Upper lobe of left lung (tissue), 6 donors: ENCODE data around the gene EVI5. TPM values are rescaled to one million over a fixed set of nuclear protein-coding genes. Genes with fewer than 3 reads are reported as not detected.
A peak's percentile ranks its signal among the peaks of the same experiment; 100 is the strongest.
"Not testable (repeated sequence)": the region's sequence is repeated elsewhere in the genome, so short reads cannot be mapped to it uniquely, and the experiment has no call there.

Source experiments
- ATAC-seq, 2 donors: fragments of 200-7000 bp; cut with Tn5 transposase; one replicate each; pipeline ENCODE4 v1.9.1; 2022; ENCODE audit warnings: mild to moderate bottlenecking in 2 of 2, moderate library complexity in 2 of 2; ENCODE audit not compliant: low FRiP score in 2 of 2
- DNase-seq, 2 donors: peaks; one replicate each; pipeline ENCODE4 v3.0.0-alpha.2; 2019 to 2020
- H3K27ac ChIP-seq, 4 donors: fragments of 200-600 bp; sonication (generic); one replicate each; pipeline ENCODE4 v1.5.1; 2016 to 2019
- H3K27me3 ChIP-seq, 4 donors: fragments of 200-600 bp; sonication (generic); one replicate each; pipeline ENCODE4 v1.5.1; 2017 to 2019
- H3K36me3 ChIP-seq, 4 donors: fragments of 200-600 bp; sonication (generic); one replicate each; pipeline ENCODE4 v1.5.1; 2016 to 2019
- H3K4me1 ChIP-seq, 4 donors: fragments of 200-600 bp; sonication (generic); one replicate each; pipeline ENCODE4 v1.5.1; 2018 to 2019
- H3K4me3 ChIP-seq, 4 donors: fragments of 200-600 bp; sonication (generic); one replicate each; pipeline ENCODE4 v1.5.1; 2017 to 2019; ENCODE audit warnings: mild to moderate bottlenecking in 2 of 4, moderate library complexity in 1 of 4
- H3K9me3 ChIP-seq, 4 donors: fragments of 200-600 bp; sonication (generic); one replicate each; pipeline ENCODE4 v1.5.1; 2018 to 2019
- EP300 ChIP-seq, 4 donors: sonication (generic); formaldehyde crosslinking; IDR thresholded peaks; one replicate each; pipeline ENCODE4 v1.5.1; 2017; ENCODE audit warnings: antibody characterized with exemption in 4 of 4, control low read depth in 2 of 4
- POLR2A ChIP-seq, 4 donors: fragments of 450-650 bp; IDR thresholded peaks; one replicate each; pipeline ENCODE4 v1.5.1; 2016 to 2017; ENCODE audit warnings: antibody characterized with exemption in 4 of 4, mild to moderate bottlenecking in 2 of 4
- POLR2AphosphoS5 ChIP-seq, 2 donors: sonication (generic); formaldehyde crosslinking; IDR thresholded peaks; one replicate each; pipeline ENCODE4 v1.5.1; 2017; ENCODE audit warnings: antibody characterized with exemption in 2 of 2
- WGBS, 2 donors: methylation state at CpG; one replicate each; pipeline ENCODE4 v1.1.5; 2017 to 2018; 5-methylcytosine and 5-hydroxymethylcytosine counted together
- total RNA-seq, 6 donors: library from RNA; depleted of rRNA in 4 of 6; stranded (reverse); fragments of >200 nt in 4 of 6; gene quantifications; one replicate each; pipeline versions ENCODE4 v1.1.0 to v1.2.1, GENCODE V29; 2016 to 2021
- TF ChIP-seq, protein P1 (sequence below), 6 experiments: fragments of 450-650 bp in 4 of 6; fragments of 200-600 bp in 2 of 6; sonication (generic) in 2 of 6; IDR thresholded peaks; one replicate each; pipeline ENCODE4 v1.5.1; 2016 to 2019; ENCODE audit warnings: antibody characterized with exemption in 6 of 6
- donor health status: DM: no; HTN: no; CAD: no; lungs with moderate emphysema.
- donor health status: DM: no; HTN: yes; CAD: no; lungs with severe emphysema.

Gene EVI5
- total RNA-seq, 6 donors from 2014 or later, result 33.5 to 62.3 (median 39.6) TPM

DNA sequence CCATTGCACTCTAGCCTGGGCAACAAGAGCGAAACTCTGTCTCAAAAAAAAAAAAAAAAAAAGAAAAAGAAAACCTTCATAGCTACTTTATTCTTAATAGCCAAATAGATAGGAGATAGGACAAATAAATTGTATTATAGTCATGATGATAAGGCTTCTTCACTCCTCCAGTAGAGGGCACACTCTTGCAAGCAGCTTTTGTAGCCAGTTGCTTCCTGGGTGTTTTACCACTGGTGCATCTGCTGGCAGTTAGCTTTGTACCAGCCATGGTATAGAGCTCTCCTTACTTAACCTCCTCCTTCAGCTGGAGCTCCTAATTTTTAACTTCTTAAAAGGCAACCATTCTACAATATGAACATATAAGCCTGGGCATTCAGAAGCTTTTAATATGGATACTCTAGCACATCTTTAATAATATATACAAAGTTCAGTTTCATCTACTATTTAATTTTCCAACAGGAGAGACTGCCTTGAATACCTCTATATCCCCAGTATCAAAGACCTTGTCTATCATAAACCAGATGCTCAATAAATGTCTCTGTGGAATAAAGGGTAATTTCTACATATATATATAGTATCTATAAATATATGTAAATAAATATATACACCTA lies 35.8 kb downstream of the EVI5 start:
- H3K4me3 ChIP-seq, result no peak overlapping the region
- H3K4me1 ChIP-seq, result peaks cover 0 to 10% (median 3%) of the 10 kb centered on the region in 4 donors
- TF ChIP-seq EP300 (IDR thresholded peaks at IDR 0.05), result no peak
- TF ChIP-seq, protein P1, sequence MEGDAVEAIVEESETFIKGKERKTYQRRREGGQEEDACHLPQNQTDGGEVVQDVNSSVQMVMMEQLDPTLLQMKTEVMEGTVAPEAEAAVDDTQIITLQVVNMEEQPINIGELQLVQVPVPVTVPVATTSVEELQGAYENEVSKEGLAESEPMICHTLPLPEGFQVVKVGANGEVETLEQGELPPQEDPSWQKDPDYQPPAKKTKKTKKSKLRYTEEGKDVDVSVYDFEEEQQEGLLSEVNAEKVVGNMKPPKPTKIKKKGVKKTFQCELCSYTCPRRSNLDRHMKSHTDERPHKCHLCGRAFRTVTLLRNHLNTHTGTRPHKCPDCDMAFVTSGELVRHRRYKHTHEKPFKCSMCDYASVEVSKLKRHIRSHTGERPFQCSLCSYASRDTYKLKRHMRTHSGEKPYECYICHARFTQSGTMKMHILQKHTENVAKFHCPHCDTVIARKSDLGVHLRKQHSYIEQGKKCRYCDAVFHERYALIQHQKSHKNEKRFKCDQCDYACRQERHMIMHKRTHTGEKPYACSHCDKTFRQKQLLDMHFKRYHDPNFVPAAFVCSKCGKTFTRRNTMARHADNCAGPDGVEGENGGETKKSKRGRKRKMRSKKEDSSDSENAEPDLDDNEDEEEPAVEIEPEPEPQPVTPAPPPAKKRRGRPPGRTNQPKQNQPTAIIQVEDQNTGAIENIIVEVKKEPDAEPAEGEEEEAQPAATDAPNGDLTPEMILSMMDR (IDR thresholded peaks at IDR 0.05), result peak; percentile 23 to 57 (median 48)
- no peak for TF ChIP-seq POLR2AphosphoS5 (IDR thresholded peaks at IDR 0.05)
- DNase-seq (peak in 1 of 2 donors; percentile 45), ATAC-seq (peak in 1 of 2 donors; percentile 79)
- no peaks in the 10 kb centered on the region for H3K9me3 ChIP-seq
- 71 to 90% methylated on average over 1 of the region's 1 CpG for WGBS, 2 donors
- H3K27me3 ChIP-seq, result no peaks in the 10 kb centered on the region
- H3K27ac ChIP-seq, result no peak overlapping the region
- no peaks in the 10 kb centered on the region for H3K36me3 ChIP-seq

DNA sequence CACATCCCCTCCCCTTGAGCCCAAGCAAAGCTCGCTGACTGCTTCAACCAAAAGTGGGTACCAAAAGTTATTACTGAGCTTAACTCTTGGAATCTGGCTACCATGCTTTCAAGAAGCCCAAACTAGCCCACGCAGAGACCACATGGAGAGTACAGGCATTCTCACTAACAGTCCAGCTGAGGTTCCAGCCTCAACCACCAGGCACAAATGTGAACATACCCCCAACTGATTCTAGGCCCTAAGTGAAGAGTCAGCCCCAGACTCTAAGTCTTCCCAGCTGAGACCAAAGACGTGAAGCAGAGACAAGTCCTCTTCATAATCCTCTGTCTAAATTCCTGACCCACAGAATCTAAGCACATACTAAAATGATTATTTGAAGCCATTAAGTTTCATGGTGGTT lies 36.8 kb downstream of the EVI5 start:
- H3K27ac ChIP-seq, result no peak overlapping the region
- ATAC-seq (peak in 1 of 2 donors; percentile 7), DNase-seq (no peak)
- H3K36me3 ChIP-seq, result no peaks in the 10 kb centered on the region
- H3K9me3 ChIP-seq, result no peaks in the 10 kb centered on the region
- H3K27me3 ChIP-seq, result no peaks in the 10 kb centered on the region
- no peak overlapping the region for H3K4me3 ChIP-seq
- H3K4me1 ChIP-seq, result peaks cover 0 to 10% (median 3%) of the 10 kb centered on the region in 4 donors
- TF ChIP-seq, protein P1 (IDR thresholded peaks at IDR 0.05), result no peak
- TF ChIP-seq EP300 (IDR thresholded peaks at IDR 0.05) (no peak), POLR2AphosphoS5 (IDR thresholded peaks at IDR 0.05) (no peak), POLR2A (IDR thresholded peaks at IDR 0.05) (no peak)
- 87 to 88% methylated on average over 3 of the region's 3 CpGs for WGBS, 2 donors

DNA sequence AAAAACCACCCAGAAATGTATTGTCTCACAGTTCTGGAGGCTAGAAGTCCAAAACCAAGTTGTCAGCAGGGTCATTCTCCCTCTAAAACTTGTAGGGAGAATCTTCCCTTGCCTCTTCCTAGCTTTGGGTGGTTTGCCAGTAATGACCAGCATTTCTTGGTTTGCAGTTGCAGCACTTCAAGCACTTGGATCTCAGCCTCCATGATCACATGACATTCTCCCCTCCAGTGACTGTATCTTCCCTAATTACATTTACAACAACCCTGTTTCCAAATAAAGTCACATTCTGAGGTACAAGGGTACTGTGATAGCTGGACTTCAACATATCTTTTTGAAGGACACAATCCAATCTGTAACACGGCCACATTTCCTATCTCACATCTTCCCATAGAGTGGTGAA lies 37.2 kb downstream of the EVI5 start:
- Histone ChIP-seq H3K4me1 (peaks cover 0 to 10% (median 2%) of the 10 kb centered on the region in 4 donors), H3K27ac (no peak overlapping the region), H3K36me3 (no peaks in the 10 kb centered on the region), H3K27me3 (no peaks in the 10 kb centered on the region), H3K4me3 (no peak overlapping the region), H3K9me3 (no peaks in the 10 kb centered on the region)
- ATAC-seq (peak in 1 of 2 donors; percentile 55), DNase-seq (peak in 1 of 2 donors; percentile 25)
- TF ChIP-seq EP300 (IDR thresholded peaks at IDR 0.05) (no peak), POLR2A (IDR thresholded peaks at IDR 0.05) (no peak), POLR2AphosphoS5 (IDR thresholded peaks at IDR 0.05) (no peak)
- TF ChIP-seq, protein P1 (IDR thresholded peaks at IDR 0.05), result no peak
- WGBS, 2 donors, result 70 to 82% methylated on average over 1 of the region's 1 CpG

DNA sequence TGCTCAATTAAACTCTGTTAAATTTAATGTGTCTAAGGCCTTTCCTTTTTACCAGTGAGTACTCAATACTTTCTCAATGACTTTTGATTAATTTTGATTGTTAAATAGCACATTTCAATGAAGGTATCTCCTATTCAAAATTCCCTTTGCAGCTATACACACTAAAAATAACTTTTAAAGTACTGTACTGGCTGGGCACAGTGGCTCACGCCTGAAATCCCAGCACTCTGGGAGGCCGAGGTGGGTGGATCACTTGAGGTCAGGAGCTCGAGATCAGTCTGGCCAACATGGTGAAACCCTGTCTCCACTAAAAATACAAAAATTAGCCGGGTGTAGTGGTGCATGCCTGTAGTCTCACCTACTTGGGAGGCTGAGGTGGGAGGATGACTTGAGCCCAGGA lies 38.7 kb downstream of the EVI5 start:
- ATAC-seq, H3K27ac ChIP-seq, H3K36me3 ChIP-seq, H3K4me3 ChIP-seq, H3K27me3 ChIP-seq, H3K9me3 ChIP-seq, DNase-seq: not testable (repeated sequence)
- H3K4me1 ChIP-seq, result peaks cover 0 to 10% (median 0%) of the 10 kb centered on the region in 4 donors
- WGBS, 2 donors, result 80 to 86% methylated on average over 4 of the region's 4 CpGs

DNA sequence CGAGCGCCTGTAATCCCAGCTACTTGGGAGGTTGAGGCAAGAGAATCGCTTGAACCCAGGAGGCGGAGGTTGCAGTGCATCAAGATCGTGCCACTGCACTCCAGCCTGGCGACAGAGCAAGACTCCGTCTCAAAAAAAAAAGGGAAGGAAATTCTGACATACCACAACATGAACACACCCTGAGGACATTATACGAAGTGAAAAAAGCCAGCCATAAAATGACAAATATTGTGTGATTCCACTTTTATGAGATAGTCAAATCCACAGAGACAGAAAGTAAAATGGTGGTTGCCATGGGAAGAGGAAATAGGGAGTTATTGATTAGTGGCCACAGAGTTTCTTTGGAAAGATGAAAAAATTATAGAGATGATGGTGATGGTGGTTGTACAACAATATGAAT lies 41.7 kb downstream of the EVI5 start:
- ATAC-seq (no peak), DNase-seq (no peak)
- WGBS, 2 donors, result 75 to 81% methylated on average over 8 of the region's 8 CpGs
- Histone ChIP-seq H3K36me3 (no peaks in the 10 kb centered on the region), H3K27ac (no peak overlapping the region), H3K27me3 (no peaks in the 10 kb centered on the region), H3K9me3 (no peaks in the 10 kb centered on the region), H3K4me1 (peaks cover 0 to 15% (median 4%) of the 10 kb centered on the region in 4 donors), H3K4me3 (no peak overlapping the region)
- TF ChIP-seq POLR2AphosphoS5 (IDR thresholded peaks at IDR 0.05), result no peak
- TF ChIP-seq EP300 (IDR thresholded peaks at IDR 0.05), result no peak
- TF ChIP-seq POLR2A (IDR thresholded peaks at IDR 0.05), result no peak
- TF ChIP-seq, protein P1 (IDR thresholded peaks at IDR 0.05), result no peak
